Ammon's horn (tissue), 1 donor: Measurements from ENCODE around the gene TPK1.
"Not testable (repeated sequence)": the region's sequence is repeated elsewhere in the genome, so short reads cannot be mapped to it uniquely, and the experiment has no call there.

Experiments used
- DNase-seq: peaks from one replicate; pipeline ENCODE4 v3.0.0-alpha.2; 2016; ENCODE audit warnings: low spot score

The TPK1 gene

GRCh38 chr7:144629598-144629997 is 206.3 kb downstream of the TPK1 start:
- DNase-seq = no peak

GRCh38 chr7:144629011-144629410 is 206.8 kb downstream of the TPK1 start:
- DNase-seq = no peak

- DNase-seq = no peak
These were observed 207.7 kb downstream of the TPK1 start for GRCh38 chr7:144628176-144628575.

GRCh38 chr7:144622745-144623144 is 213.1 kb downstream of the TPK1 start:
- DNase-seq = no peak

GRCh38 chr7:144606261-144606660 is 229.6 kb downstream of the TPK1 start:
- DNase-seq = no peak

- no peak for DNase-seq
These were observed 238.9 kb downstream of the TPK1 start for GRCh38 chr7:144596953-144597352.

GRCh38 chr7:144594580-144594979 is 241.3 kb downstream of the TPK1 start:
- DNase-seq = no peak

- DNase-seq = no peak
These were observed 247.2 kb downstream of the TPK1 start for GRCh38 chr7:144588559-144589051.

- no peak for DNase-seq
These were observed 248.2 kb downstream of the TPK1 start for GRCh38 chr7:144587701-144588100.

GRCh38 chr7:144584726-144585125 is 251.1 kb downstream of the TPK1 start:
- DNase-seq = no peak

- no peak for DNase-seq
These were observed 256.2 kb downstream of the TPK1 start for GRCh38 chr7:144579687-144580086.

- no peak for DNase-seq
These were observed 260.4 kb downstream of the TPK1 start for GRCh38 chr7:144575456-144575855.

GRCh38 chr7:144574753-144575152 is 261.1 kb downstream of the TPK1 start:
- DNase-seq = not testable (repeated sequence)

- no peak for DNase-seq
These were observed 267.6 kb downstream of the TPK1 start for GRCh38 chr7:144568233-144568632.

- DNase-seq = no peak
These were observed 270.3 kb downstream of the TPK1 start for GRCh38 chr7:144565586-144565985.

- no peak for DNase-seq
These were observed 286.0 kb downstream of the TPK1 start for GRCh38 chr7:144549861-144550260.

GRCh38 chr7:144548556-144548955 is 287.3 kb downstream of the TPK1 start:
- no peak for DNase-seq

- no peak for DNase-seq
These were observed 288.0 kb downstream of the TPK1 start for GRCh38 chr7:144547888-144548287.

- DNase-seq = no peak
These were observed 289.1 kb downstream of the TPK1 start for GRCh38 chr7:144546782-144547181.

GRCh38 chr7:144545330-144545729 is 290.5 kb downstream of the TPK1 start:
- no peak for DNase-seq

GRCh38 chr7:144534655-144535395 is 301.0 kb downstream of the TPK1 start:
- DNase-seq = no peak

- no peak for DNase-seq
These were observed 301.7 kb downstream of the TPK1 start for GRCh38 chr7:144534196-144534595.

- no peak for DNase-seq
These were observed 304.7 kb downstream of the TPK1 start for GRCh38 chr7:144531181-144531580.

- no peak for DNase-seq
These were observed 306.5 kb downstream of the TPK1 start for GRCh38 chr7:144529269-144529926.
